ENCODE data around the gene SLIT3. TPM values are rescaled to one million over a fixed set of nuclear protein-coding genes. Genes with fewer than 3 reads are reported as not detected.
"Not testable (repeated sequence)": the region's sequence is repeated elsewhere in the genome, so short reads cannot be mapped to it uniquely, and the experiment has no call there.

SLIT3 gene
- total RNA-seq, 2 donors from 2014 or later, result 6.6 to 6.7 TPM

DNA sequence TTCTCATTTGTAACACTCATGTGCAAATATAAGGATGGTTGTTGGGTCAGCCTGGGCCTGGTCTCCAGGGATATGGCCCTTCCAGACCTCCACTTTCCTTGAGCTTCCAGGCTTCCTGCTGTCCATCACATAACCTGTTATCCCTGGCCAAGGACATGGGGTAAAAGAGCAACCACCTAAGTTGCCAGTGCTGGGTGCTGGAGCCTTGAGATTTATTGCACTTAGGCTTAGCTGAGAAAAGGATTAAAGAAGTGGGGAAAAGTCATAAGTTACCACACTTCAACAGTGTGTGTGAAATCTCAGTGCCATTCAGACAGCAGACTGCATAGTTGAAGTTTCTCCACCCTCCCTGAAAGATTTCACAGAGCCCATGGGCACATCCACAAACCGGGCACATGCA lies 663.1 kb downstream of the SLIT3 start:
- TF ChIP-seq, protein P1, sequence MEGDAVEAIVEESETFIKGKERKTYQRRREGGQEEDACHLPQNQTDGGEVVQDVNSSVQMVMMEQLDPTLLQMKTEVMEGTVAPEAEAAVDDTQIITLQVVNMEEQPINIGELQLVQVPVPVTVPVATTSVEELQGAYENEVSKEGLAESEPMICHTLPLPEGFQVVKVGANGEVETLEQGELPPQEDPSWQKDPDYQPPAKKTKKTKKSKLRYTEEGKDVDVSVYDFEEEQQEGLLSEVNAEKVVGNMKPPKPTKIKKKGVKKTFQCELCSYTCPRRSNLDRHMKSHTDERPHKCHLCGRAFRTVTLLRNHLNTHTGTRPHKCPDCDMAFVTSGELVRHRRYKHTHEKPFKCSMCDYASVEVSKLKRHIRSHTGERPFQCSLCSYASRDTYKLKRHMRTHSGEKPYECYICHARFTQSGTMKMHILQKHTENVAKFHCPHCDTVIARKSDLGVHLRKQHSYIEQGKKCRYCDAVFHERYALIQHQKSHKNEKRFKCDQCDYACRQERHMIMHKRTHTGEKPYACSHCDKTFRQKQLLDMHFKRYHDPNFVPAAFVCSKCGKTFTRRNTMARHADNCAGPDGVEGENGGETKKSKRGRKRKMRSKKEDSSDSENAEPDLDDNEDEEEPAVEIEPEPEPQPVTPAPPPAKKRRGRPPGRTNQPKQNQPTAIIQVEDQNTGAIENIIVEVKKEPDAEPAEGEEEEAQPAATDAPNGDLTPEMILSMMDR (IDR thresholded peaks at IDR 0.05), result no peak
- TF ChIP-seq POLR2A (IDR thresholded peaks at IDR 0.05), result no peak
- Histone ChIP-seq H3K36me3 (replicated peaks in 1 of 2; ENCODE audit: insufficient read depth in 1 of 2, low read depth in 2 of 2) (no peaks in the 10 kb centered on the region), H3K4me3 (no peak overlapping the region), H3K27ac (no peak overlapping the region), H3K27me3 (no peaks in the 10 kb centered on the region), H3K9me3 (no peaks in the 10 kb centered on the region), H3K4me1 (no peaks in the 10 kb centered on the region)
- no peak for DNase-seq
- ATAC-seq, result no peak
- WGBS, 2 donors, result 71 to 86% methylated on average over 1 of the region's 1 CpG
- intact Hi-C loops (cut with DNase I), result no loop called here

DNA sequence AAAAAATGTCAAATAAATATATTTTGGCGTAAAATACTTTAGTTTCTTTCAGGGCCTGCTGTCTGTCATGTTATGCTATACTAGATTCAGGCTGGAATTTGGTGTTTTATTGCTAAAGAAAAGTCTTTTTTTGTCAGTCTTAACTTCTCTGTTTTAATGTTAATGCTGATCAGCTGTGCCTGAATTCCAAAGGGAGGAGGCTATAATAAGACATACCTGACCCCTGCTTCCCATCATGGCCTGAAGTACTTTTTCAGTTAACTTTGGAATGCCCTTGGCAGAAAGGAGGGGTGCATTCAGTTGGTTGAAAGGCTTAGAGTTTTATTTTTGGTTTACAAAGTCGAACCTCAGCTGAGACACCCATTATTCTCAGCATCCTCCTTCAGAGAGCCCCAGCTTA lies 663.7 kb downstream of the SLIT3 start:
- Histone ChIP-seq H3K27me3 (no peaks in the 10 kb centered on the region), H3K27ac (no peak overlapping the region), H3K9me3 (no peaks in the 10 kb centered on the region), H3K36me3 (replicated peaks in 1 of 2; ENCODE audit: insufficient read depth in 1 of 2, low read depth in 2 of 2) (no peaks in the 10 kb centered on the region), H3K4me1 (no peaks in the 10 kb centered on the region), H3K4me3 (no peak overlapping the region)
- no peak for DNase-seq
- intact Hi-C loops (cut with DNase I), result no loop called here
- TF ChIP-seq, protein P1 (IDR thresholded peaks at IDR 0.05), result no peak
- TF ChIP-seq POLR2A (IDR thresholded peaks at IDR 0.05), result no peak
- WGBS, 2 donors, result 73 to 74% methylated on average over 2 of the region's 2 CpGs
- ATAC-seq, result no peak

DNA sequence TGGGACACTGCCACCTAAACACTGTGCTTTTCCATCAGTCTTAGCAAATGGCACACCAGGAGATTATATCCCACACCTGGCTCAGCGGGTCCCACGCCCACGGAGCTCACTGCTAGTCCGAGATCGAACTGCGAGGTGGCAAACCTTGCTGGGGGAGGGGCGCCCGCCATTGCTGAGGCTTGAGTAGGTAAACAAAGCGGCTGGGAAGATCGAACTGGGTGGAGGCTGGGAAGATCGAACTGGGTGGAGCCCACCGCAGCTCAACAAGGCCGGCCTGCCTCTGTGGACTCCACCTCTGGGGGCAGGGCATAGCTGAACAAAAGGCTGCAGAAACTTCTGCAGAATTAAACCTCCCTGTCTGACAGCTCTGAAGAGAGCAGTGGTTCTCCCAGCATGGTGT lies 670.0 kb downstream of the SLIT3 start:
- 88% methylated on average over 13 of the region's 13 CpGs for WGBS, 2 donors
- H3K27ac ChIP-seq; H3K9me3 ChIP-seq; intact Hi-C loops (cut with DNase I); ATAC-seq; H3K4me1 ChIP-seq; H3K4me3 ChIP-seq; H3K36me3 ChIP-seq (replicated peaks in 1 of 2; ENCODE audit: insufficient read depth in 1 of 2, low read depth in 2 of 2); H3K27me3 ChIP-seq; DNase-seq: not testable (repeated sequence)

DNA sequence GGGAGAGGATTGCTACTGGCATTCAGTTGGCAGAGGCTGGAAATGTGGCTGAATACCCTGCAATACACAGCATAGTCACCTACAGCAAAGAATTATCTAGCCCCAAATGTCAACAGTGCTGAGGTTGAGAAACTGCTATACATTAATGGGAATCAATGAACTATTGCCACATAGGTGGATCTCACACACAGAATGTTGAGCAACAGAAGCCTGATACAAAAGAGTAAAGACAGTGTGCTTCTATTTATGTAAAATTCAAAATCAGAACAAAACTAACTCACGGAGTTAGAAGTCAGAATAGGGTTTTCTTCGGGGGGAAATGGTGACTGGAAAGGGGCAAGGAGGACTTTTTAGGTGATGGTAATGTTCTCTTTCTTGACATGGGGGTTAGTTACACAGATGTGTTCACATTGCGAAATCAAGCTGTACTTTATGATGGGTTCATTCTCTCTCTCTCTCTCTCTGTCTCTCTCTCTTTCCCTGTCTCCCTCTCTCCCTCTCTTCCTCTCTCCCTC lies 676.0 kb downstream of the SLIT3 start:
- H3K4me1 ChIP-seq, result no peaks in the 10 kb centered on the region
- H3K27ac ChIP-seq, result no peak overlapping the region
- no peak overlapping the region for H3K4me3 ChIP-seq
- no peaks in the 10 kb centered on the region for H3K27me3 ChIP-seq
- WGBS, 2 donors, result 66 to 67% methylated on average over 3 of the region's 3 CpGs
- no peaks in the 10 kb centered on the region for H3K9me3 ChIP-seq
- ATAC-seq (no peak), DNase-seq (no peak)
- intact Hi-C loops (cut with DNase I), result no loop called here
- no peak for TF ChIP-seq POLR2A (IDR thresholded peaks at IDR 0.05)
- TF ChIP-seq, protein P1 (IDR thresholded peaks at IDR 0.05), result no peak
- no peaks in the 10 kb centered on the region for H3K36me3 ChIP-seq (replicated peaks in 1 of 2; ENCODE audit: insufficient read depth in 1 of 2, low read depth in 2 of 2)

DNA sequence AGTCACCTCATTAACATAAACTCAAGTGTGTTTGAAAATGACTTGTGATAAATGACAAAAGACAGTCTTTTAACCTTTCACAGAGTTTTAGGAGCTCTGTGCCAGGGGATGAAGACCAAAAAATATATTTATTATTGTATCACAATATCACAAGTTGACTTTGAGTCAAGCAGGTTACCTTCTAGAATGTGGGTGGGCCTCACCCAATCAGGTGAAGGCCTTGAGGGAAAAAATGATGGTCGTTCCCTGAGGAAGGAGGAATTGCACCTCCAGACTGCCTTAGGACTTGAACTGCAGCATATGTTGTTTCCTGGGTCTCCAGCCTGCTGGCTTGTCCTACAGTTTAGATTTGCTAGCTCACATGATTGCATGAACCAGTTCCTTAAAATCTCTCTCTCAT lies 680.1 kb downstream of the SLIT3 start:
- H3K36me3 ChIP-seq (replicated peaks in 1 of 2; ENCODE audit: insufficient read depth in 1 of 2, low read depth in 2 of 2), result no peaks in the 10 kb centered on the region
- intact Hi-C loops (cut with DNase I), result no loop called here
- H3K4me1 ChIP-seq, result no peaks in the 10 kb centered on the region
- no peaks in the 10 kb centered on the region for H3K27me3 ChIP-seq
- no peak for TF ChIP-seq POLR2A (IDR thresholded peaks at IDR 0.05)
- TF ChIP-seq, protein P1 (IDR thresholded peaks at IDR 0.05), result no peak
- no peaks in the 10 kb centered on the region for H3K9me3 ChIP-seq
- no peak for DNase-seq
- H3K4me3 ChIP-seq, result no peak overlapping the region
- ATAC-seq, result no peak
- WGBS, 2 donors, result 56 to 88% methylated on average over 1 of the region's 1 CpG
- H3K27ac ChIP-seq, result no peak overlapping the region
